Measurements from ENCODE around the gene LBHD1.

The LBHD1 gene

GRCh38 chr11:62613291-62613778 lies 58.7 kb downstream of the LBHD1 start:
- no peak for DNase-seq
